Bone marrow (tissue), 2 donors: Measurements from ENCODE around the gene ADCY2.

Experiments used
- DNase-seq, 2 donors: peaks; one replicate each; lab custom pipeline; 2025; lab: John Stamatoyannopoulos, UW

ADCY2 gene

DNA sequence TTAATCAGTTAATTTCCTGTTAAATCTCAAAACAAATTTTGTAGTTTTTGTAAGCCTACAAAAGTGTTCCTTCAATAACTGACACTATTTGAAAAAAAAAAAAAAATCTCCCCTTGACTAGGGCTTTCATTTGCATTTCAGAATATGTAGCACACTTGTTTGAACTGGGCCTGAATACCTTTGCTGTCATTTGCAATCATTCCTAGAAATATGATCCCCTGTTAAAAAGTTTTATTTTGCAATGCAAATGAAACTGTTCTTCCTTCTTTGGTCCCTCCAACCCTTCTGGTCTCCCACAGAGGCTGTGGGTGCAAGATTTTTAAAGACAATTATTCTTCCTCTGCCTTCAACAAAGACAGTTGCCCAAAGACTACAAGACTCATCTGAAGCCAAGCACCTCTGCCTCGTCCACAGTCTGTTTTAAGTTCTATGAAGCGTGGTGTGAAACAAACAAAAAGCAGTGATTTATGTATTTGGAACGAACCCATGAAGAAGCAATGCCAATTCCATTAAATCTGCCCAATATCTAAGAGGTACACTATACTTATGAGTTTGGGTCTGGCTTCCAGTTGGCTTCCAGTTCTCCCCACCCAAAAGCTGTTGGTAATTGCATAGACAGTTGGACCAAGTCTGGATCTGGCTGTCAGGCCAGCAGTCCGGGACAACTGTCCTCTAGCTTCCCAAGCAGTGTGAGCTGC is 388.9 kb downstream of the ADCY2 start:
- DNase-seq: no peak

DNA sequence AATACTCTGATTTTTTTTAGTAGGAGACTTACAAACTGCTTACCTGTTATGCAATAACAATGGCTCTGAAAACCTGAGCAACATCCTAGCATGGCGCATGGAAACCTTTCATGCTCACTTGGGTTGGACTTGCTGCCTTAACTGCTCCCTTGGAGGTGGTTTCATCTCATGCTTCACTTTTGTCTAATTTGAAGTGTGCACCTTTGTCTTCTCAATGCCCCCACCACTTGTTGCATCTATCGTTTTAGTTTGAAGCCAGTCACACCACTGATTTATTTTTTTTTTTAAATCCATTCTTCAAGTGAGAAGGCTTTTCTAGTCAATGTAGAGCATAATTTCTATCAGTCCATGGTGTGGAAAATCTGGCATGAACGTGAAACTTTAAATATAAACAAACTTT is 391.8 kb downstream of the ADCY2 start:
- no peak for DNase-seq

DNA sequence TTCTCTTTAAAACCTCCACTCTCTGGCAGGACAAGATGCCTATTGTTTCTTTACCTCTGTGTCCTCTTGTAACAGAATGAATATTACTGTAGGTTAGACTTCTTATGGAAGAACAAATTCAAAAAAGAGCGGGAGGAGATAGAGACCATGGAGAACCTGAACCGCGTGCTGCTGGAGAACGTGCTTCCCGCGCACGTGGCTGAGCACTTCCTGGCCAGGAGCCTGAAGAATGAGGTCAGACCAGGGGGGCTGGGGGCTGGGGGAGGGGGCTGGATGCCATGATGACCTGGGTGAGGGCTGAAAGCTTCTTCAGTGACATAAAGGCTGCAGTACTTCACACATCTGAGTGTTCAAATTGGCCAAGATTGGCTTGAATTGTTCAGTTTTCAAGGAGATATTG is 393.6 kb downstream of the ADCY2 start:
- DNase-seq: no peak

DNA sequence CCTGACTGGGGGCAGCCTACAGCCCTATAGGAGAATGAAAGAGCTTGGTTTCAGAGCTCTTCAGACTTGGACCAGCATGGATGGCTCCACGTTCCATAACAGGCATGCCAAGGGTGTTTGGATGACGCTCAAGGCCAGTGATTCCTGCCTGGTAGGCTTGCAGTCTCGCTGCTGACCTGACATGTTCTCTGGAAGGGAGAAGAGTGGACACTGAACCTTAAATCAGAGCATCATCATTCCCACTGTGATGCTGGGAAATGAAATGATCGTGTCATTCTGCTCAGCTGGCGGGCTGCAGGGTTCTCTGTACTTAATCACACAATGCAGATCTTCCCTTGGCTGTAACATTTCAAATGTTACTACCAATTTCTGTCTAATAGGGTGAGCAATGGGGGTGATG is 398.0 kb downstream of the ADCY2 start:
- DNase-seq: no peak

DNA sequence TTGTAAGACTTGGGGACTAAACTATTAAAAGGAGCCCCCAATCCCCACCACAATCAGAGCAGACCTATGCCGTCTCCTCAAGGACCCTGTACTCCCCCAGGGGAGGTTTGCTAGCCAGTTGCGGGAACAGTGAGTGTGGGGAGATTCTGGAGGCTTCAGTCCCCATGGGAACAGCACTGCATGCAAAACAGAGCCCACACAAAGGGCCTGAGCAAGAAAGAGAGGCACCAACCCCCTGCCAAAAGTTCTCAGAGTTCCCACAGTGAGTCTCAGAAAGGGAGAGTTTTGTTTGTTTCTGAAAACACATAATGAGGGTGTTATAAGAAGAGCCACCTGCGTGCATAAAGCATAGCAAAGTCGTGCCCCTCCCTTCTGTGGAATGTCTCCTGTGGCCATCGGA is 398.4 kb downstream of the ADCY2 start:
- no peak for DNase-seq

GRCh38 chr5:7794823-7795222 is 398.9 kb downstream of the ADCY2 start:
- no peak for DNase-seq

GRCh38 chr5:7795306-7795705 is 399.4 kb downstream of the ADCY2 start:
- no peak for DNase-seq

- no peak for DNase-seq
Measured at GRCh38 chr5:7801891-7802614, 406.1 kb downstream of the ADCY2 start.

DNA sequence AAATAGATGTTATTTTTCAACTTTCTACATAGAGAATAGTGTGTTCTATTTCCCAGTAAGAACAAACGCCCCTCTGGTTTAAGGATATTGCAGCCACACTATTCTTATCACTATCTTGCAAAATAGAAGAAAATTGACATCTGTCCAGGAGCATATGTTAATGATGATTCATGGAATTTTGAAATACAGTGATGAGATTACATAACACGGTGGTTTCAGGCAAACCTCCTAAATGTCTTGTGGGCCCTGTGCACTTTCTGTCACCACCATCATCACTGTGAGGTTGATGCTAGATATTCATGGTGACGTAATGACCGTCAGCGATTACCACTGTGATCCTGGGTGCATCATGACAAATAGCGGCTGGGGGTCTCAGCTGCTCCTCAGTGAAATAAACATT is 406.9 kb downstream of the ADCY2 start:
- DNase-seq: peak in 1 of 2 donors; percentile 8

GRCh38 chr5:7803937-7804336 is 408.0 kb downstream of the ADCY2 start:
- no peak for DNase-seq

DNA sequence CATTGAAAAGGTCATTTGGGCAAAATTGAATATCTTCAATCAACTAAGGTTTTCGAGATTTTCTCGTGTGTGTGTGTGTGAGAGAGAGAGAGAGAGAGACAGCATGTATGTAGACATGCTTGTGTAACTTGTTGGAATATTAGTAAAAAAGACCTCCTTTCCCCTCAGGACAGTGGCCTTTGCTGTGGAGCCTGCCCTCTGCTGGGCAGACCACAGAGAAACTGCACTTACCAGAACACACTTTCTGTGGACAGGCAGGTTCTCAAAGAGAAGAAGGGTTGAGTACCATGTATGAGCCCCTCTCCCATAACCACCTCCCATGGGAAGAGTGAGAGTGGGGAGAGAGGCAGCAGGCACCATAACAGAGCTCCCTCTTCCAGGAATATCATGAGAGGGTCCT is 409.4 kb downstream of the ADCY2 start:
- DNase-seq: no peak

GRCh38 chr5:7808998-7809397 is 413.1 kb downstream of the ADCY2 start:
- DNase-seq: no peak

GRCh38 chr5:7811715-7812114 is 415.8 kb downstream of the ADCY2 start:
- DNase-seq: no peak

- no peak for DNase-seq
Measured at GRCh38 chr5:7813007-7813406, 417.1 kb downstream of the ADCY2 start.

DNA sequence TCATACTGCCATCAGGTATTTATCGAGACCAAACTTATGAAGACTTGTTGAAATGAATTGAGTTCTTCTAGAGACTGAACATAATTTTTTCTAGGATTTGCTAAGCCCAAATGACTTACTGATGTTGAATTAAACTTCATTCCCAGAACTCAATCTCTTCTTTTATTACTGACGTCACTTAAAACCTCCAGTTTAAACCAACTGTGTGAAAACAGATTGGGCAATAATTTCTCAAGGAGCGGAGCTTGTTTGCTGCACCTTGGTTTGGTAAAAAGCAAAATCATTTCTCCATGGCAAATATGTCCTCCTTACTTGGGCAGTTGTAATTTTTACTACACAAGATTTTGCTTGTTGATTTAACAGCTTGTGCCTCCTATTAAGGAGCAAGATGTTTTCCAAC is 417.6 kb downstream of the ADCY2 start:
- no peak for DNase-seq

DNA sequence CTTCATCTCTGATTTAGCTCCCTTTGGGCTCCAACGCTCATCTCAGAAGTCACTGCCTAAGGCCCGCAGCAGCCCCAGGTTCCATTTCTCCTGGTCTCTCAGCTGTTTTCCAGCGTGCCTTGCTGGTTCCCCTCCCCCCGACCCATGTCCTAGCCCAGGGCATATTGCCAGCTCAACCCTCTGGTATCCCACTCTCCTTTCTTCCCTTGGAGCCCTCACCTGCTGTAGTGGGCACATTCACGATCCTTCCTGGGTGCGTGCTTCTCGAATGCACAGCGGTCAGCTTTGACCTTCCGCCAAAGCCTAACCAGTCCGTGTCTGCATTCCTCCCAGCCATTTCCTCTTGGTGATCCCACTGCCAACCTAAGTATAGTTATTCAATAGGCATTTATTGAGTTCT is 418.9 kb downstream of the ADCY2 start:
- no peak for DNase-seq

- DNase-seq: peak; percentile 47 to 60
Measured at GRCh38 chr5:7815892-7816534, 420.1 kb downstream of the ADCY2 start.

- no peak for DNase-seq
Measured at GRCh38 chr5:7816535-7816901, 420.6 kb downstream of the ADCY2 start.

DNA sequence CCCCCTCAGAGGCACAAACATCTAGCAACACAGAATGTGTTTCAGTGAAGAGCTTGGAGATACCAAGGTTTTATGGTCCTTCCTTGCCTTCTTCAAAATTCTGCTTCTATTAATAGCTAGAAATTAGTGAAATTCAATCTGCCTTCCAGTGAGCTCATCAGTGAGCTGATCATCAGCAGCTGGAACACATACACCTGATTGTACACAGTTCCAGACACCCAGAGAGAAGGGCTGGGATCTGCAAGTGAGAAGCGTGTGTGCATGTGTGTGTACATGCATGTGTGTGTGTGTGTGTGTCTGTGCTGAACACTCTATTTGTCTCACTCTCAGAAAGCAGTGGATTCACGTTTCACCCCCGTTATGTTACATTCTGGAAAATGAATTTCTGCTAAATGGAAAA is 426.5 kb downstream of the ADCY2 start:
- no peak for DNase-seq

- no peak for DNase-seq
Measured at GRCh38 chr5:7823594-7823993, 427.7 kb downstream of the ADCY2 start.

GRCh38 chr5:7824995-7825394 is 429.1 kb downstream of the ADCY2 start:
- no peak for DNase-seq

DNA sequence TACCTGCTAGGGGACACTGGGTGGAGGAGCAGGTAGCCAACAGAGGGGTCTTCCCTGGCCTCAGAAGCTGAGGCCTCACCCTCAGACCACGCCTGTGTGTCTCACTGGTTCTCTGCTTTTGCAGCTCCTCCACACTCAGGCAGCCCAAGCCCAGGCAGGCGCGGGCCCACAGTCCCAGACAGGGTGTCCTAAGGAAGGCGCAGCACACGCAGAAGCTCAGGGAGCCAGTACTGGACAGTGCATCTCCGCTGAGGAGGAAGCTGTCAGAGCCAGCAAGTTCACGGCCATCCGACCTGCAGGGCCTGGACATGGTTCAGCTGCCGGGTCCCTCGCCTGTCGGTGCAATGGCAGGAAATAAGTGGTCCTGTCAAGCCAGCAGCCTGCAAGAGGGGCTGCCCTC is 429.7 kb downstream of the ADCY2 start:
- no peak for DNase-seq

- DNase-seq: no peak
Measured at GRCh38 chr5:7827610-7828009, 431.7 kb downstream of the ADCY2 start.
